MCF 10A (cell line): ENCODE data around the gene HEPHL1. TPM values are rescaled to one million over a fixed set of nuclear protein-coding genes. Genes with fewer than 3 reads are reported as not detected.
A peak's percentile ranks its signal among the peaks of the same experiment; 100 is the strongest.

Experiments used
- BruUV-seq: library from RNA; stranded (reverse); fragments of 400-500 nt; replicated peaks from 2 replicates; lab custom pipeline; 2021; lab: Mats Ljungman, UMichigan
- CTCF ChIA-PET: fragments of 300-600 bp; sonication (Branson Sonifier 250); formaldehyde crosslinking; extraction: SDS; loops from one replicate; lab custom pipeline; 2021; ENCODE audit warnings: antibody characterized with exemption, inconsistent platforms; lab: Yijun Ruan, JAX
- POLR2A ChIA-PET: fragments of 300-600, 350-650 bp; sonication (Branson Sonifier 250); formaldehyde crosslinking; extraction: SDS; loops from one replicate; lab custom pipeline; 2020; ENCODE audit warnings: antibody characterized with exemption, inconsistent platforms; lab: Yijun Ruan, JAX
- DNase-seq: peaks from one replicate; pipeline ENCODE4 v3.0.0-alpha.2; 2018; ENCODE audit not compliant: unreplicated experiment
- H3K27ac Mint-ChIP-seq: one replicate; pipeline ENCODE4 v1.8.0; 2022; ENCODE audit warnings: mild to moderate bottlenecking, low read depth, mixed read lengths; ENCODE audit not compliant: unreplicated experiment
- H3K27me3 Mint-ChIP-seq: one replicate; pipeline ENCODE4 v1.8.0; 2022; ENCODE audit warnings: mixed read lengths; ENCODE audit not compliant: insufficient read depth, unreplicated experiment
- H3K36me3 Mint-ChIP-seq: one replicate; pipeline ENCODE4 v1.8.0; 2022; ENCODE audit warnings: mild to moderate bottlenecking, moderate library complexity, mixed read lengths; ENCODE audit not compliant: insufficient read depth, unreplicated experiment
- H3K4me1 Mint-ChIP-seq: one replicate; pipeline ENCODE4 v1.8.0; 2022; ENCODE audit warnings: mixed read lengths; ENCODE audit not compliant: insufficient read depth, unreplicated experiment
- H3K4me3 Mint-ChIP-seq: one replicate; pipeline ENCODE4 v1.8.0; 2022; ENCODE audit warnings: mild to moderate bottlenecking, moderate library complexity, mixed read lengths; ENCODE audit not compliant: unreplicated experiment
- H3K9me3 Mint-ChIP-seq: one replicate; pipeline ENCODE4 v1.8.0; 2022; ENCODE audit warnings: mixed read lengths; ENCODE audit not compliant: unreplicated experiment
- intact Hi-C: fragments of 100-400 bp; cut with micrococcal nuclease; formaldehyde crosslinking; loops from 2 replicates; pipeline ENCODE4 v1.14.1; 2022
- total RNA-seq: library from RNA; stranded (reverse); gene quantifications from 2 replicates; pipeline ENCODE4 v1.2.3, GENCODE V29; 2022
- TF ChIP-seq, protein P1 (sequence below): fragments of 200-600 bp; IDR thresholded peaks from one replicate; pipeline ENCODE4 v1.8.0; 2022; ENCODE audit warnings: antibody characterized with exemption, mild to moderate bottlenecking; ENCODE audit not compliant: unreplicated experiment

The HEPHL1 gene
- total RNA-seq, 1 experiment from 2014 or later = not detected

DNA sequence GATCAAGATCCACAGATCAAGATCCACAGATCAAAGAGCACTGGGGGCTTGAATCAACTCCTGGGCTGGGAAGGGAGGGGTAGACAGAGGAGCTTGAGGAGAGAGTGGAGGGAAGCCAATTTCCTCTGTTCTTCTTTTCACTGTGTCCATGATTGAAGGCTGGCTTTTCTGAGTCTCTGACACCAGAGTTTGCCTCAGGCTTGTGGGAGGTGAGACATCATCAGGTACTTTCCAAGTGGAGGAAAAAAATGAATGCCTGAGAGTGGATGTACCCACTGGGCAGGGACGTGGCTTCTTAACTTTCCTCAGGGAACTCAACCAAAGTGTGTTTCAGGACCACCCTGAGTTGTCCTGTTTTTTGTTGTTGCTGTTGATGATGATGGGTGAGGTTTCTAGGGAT, 11.0 kb upstream of the HEPHL1 start:
- peaks cover 7% of the 10 kb centered on the region for H3K9me3 Mint-ChIP-seq
- H3K36me3 Mint-ChIP-seq = no peaks in the 10 kb centered on the region
- intact Hi-C loops = no loop called here
- peaks cover 7% of the 10 kb centered on the region for H3K4me1 Mint-ChIP-seq
- no peaks in the 10 kb centered on the region for H3K27me3 Mint-ChIP-seq
- POLR2A ChIA-PET = interaction anchor here (0.7 kb wide), 1 partner anchor 100 kb away, joined by 4 read pairs; no protein-coding TSS in a partner anchor
- CTCF ChIA-PET = no interaction called here
- no peak for DNase-seq
- no peak overlapping the region for H3K4me3 Mint-ChIP-seq
- BruUV-seq = no TSS peak
- no peak overlapping the region for H3K27ac Mint-ChIP-seq
- TF ChIP-seq, protein P1, sequence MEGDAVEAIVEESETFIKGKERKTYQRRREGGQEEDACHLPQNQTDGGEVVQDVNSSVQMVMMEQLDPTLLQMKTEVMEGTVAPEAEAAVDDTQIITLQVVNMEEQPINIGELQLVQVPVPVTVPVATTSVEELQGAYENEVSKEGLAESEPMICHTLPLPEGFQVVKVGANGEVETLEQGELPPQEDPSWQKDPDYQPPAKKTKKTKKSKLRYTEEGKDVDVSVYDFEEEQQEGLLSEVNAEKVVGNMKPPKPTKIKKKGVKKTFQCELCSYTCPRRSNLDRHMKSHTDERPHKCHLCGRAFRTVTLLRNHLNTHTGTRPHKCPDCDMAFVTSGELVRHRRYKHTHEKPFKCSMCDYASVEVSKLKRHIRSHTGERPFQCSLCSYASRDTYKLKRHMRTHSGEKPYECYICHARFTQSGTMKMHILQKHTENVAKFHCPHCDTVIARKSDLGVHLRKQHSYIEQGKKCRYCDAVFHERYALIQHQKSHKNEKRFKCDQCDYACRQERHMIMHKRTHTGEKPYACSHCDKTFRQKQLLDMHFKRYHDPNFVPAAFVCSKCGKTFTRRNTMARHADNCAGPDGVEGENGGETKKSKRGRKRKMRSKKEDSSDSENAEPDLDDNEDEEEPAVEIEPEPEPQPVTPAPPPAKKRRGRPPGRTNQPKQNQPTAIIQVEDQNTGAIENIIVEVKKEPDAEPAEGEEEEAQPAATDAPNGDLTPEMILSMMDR = no peak

DNA sequence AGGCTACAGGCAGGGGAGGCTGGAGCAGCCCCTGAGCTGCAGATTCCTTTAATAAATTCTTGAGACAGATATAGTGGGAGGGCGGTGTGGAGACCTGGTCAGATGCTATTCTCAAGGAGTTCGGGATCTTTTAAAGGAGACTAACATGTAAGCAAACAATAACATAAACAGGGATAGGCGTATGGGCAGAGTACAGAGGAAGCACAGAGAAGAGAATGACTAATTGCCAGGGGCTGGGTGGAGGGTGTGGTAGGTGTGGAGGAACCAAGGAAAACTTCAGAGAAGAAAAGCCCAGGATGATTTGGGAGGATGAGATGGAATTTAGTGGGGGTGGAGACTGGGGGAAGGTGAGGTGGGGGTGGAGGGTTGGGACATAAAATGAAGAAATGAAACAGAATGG, 9.7 kb upstream of the HEPHL1 start:
- BruUV-seq = no TSS peak
- Mint-ChIP-seq H3K4me1 (peaks cover 7% of the 10 kb centered on the region), H3K27me3 (no peaks in the 10 kb centered on the region), H3K9me3 (no peaks in the 10 kb centered on the region), H3K36me3 (no peaks in the 10 kb centered on the region), H3K27ac (no peak overlapping the region), H3K4me3 (no peak overlapping the region)
- intact Hi-C loops = no loop called here
- POLR2A ChIA-PET = no interaction called here
- peak; percentile 31 for DNase-seq
- CTCF ChIA-PET = interaction anchor here (0.6 kb wide), 1 partner anchor 89 kb away, joined by 3 read pairs; no protein-coding TSS in a partner anchor
- TF ChIP-seq, protein P1 = no peak

DNA sequence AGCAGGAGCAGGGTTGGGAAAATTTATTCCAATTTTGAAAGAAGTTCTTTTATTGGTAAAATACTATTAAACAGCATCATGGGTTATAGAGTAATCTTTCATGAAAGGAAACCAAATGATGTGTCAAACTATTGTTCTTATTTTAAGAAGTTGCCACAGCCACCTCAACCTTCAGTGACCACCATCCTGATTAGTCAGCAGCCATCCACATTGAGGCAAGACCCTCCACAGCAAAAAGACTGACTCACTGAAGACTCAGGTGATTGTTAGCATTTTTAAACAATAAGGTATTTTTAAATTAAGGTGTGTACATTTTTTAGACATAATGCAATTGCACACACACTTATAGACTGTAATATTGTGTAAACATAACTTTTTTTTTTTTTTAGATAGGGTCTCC, 3.7 kb upstream of the HEPHL1 start:
- Mint-ChIP-seq H3K9me3 (no peaks in the 10 kb centered on the region), H3K4me3 (no peak overlapping the region), H3K27me3 (no peaks in the 10 kb centered on the region), H3K27ac (no peak overlapping the region), H3K36me3 (no peaks in the 10 kb centered on the region), H3K4me1 (peaks cover 11% of the 10 kb centered on the region)
- intact Hi-C loops = no loop called here
- TF ChIP-seq, protein P1 = no peak
- ChIA-PET POLR2A (no interaction called here), CTCF (no interaction called here)
- BruUV-seq = no TSS peak
- peak; percentile 17 for DNase-seq

DNA sequence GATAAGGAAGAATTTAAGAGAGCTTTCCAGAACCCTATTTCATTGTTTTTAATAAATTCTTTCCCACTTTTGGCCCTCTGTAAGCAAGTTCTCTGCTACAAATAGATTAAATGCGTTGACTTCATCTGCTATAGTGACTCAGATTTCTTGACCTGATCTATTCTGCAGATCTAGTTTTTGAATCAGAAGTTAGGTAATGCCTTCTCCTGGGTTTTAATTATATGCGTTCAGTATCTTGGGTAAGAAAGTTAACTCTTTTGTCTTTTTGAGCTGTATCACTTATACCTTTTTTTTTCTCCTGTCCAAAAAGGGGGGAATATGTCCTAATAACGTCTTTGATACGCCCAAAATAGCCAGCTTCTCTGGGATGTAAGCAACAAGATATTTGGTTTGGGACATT, 2.4 kb upstream of the HEPHL1 start:
- Mint-ChIP-seq H3K9me3 (no peaks in the 10 kb centered on the region), H3K36me3 (no peaks in the 10 kb centered on the region), H3K27ac (no peak overlapping the region), H3K27me3 (no peaks in the 10 kb centered on the region), H3K4me1 (peaks cover 11% of the 10 kb centered on the region), H3K4me3 (no peak overlapping the region)
- TF ChIP-seq, protein P1 = no peak
- no TSS peak for BruUV-seq
- ChIA-PET POLR2A (interaction anchor here (0.9 to 1.3 kb wide), 2 partner anchors 76 to 474 kb away, joined by 3 read pairs; no protein-coding TSS in a partner anchor), CTCF (no interaction called here)
- intact Hi-C loops = no loop called here
- DNase-seq = no peak
